ENCODE measurements around the gene KLHL26. TPM values are rescaled to one million over a fixed set of nuclear protein-coding genes. Genes with fewer than 3 reads are reported as not detected.

KLHL26 gene
- total and polyA plus RNA-seq, 2 of the 13 experiments (the other 11 are each of a cell fraction or from before 2014, with no cell fraction given), result 1.5 to 1.7 TPM

DNA sequence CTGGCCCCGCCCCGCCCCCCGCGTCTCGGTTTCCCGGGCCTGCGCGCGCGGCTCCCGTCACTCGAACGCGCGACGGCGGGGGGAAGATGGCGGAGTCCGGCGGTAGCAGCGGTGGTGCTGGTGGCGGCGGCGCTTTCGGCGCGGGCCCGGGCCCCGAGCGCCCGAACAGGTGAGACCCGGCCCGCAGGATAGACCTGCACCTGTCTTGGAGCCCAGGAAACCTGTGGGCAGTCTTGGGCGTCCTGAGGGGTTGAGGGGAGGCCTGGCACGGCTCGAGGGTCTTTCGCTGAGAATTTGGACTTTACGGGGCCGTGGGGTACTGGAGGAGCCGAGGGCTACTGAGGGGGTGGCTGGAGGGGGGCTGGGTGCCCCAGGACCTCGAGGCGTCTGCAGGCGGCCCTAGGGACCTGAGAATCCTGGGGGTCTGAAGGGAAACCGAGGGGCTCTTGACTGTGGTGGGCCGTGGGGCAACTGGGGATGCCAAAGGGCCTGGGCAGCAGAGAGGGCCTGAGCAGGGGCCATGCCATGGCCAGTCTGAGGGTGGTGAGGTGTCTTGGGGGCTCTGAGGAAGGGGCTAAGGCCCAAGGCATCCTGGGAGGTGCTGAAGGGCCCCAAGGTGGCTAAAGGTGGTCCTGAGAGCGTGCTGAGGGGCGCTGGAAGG, at the start of gene KLHL26 (continued):
- TF ChIP-seq, protein P1, sequence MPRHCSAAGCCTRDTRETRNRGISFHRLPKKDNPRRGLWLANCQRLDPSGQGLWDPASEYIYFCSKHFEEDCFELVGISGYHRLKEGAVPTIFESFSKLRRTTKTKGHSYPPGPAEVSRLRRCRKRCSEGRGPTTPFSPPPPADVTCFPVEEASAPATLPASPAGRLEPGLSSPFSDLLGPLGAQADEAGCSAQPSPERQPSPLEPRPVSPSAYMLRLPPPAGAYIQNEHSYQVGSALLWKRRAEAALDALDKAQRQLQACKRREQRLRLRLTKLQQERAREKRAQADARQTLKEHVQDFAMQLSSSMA (CRISPR knock-in tag; IDR thresholded peaks at IDR 0.05), result no peak
- TF ChIP-seq ELF4 (CRISPR knock-in tag; IDR thresholded peaks at IDR 0.05; ENCODE audit: borderline replicate concordance), result no peak
- TF ChIP-seq, protein P2, sequence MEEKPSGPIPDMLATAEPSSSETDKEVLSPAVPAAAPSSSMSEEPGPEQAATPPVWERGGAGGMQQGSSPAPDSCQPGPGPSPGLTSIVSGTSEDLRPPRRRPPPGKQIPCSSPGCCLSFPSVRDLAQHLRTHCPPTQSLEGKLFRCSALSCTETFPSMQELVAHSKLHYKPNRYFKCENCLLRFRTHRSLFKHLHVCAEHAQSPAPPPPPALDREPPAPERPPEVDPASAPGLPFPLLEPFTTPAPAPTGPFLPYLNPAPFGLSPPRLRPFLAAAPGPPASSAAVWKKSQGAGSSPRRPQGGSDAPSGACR (CRISPR knock-in tag; IDR thresholded peaks at IDR 0.05), result no peak
- TF ChIP-seq, protein P3, sequence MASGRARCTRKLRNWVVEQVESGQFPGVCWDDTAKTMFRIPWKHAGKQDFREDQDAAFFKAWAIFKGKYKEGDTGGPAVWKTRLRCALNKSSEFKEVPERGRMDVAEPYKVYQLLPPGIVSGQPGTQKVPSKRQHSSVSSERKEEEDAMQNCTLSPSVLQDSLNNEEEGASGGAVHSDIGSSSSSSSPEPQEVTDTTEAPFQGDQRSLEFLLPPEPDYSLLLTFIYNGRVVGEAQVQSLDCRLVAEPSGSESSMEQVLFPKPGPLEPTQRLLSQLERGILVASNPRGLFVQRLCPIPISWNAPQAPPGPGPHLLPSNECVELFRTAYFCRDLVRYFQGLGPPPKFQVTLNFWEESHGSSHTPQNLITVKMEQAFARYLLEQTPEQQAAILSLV (CRISPR knock-in tag; IDR thresholded peaks at IDR 0.05; ENCODE audit: borderline replicate concordance), result no peak
- TF ChIP-seq AGO1 (IDR thresholded peaks at IDR 0.05; ENCODE audit: low read depth, low read length, poor library complexity, severe bottlenecking), result no peak
- TF ChIP-seq, protein P4, sequence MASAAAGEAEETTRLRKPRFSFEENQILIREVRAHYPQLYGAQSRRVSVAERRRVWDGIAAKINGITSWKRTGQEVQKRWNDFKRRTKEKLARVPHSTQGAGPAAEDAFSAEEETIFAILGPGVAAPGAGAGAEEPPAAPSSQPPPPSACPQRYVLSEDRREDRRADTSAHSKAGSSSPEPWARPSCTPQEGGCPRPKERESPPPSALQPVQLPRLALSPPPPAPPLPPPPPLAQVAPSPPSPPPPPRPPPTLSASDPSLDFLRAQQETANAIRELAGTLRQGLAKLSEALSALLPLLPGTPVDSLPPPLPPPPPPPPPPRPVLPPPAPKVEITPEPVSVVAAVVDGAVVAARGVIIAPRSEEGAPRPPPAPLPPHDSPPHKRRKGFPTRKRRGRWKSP (CRISPR knock-in tag; IDR thresholded peaks at IDR 0.05), result 0 out of 2 replicates have a peak, but pooled peaks have one; percentile 18
- TF ChIP-seq ASH2L (IDR thresholded peaks at IDR 0.05; ENCODE audit: insufficient read length, low read depth, low read length), result peak; percentile 55
- TF ChIP-seq ZNF34 (CRISPR knock-in tag; IDR thresholded peaks at IDR 0.05; ENCODE audit: borderline replicate concordance), result no peak
- TF ChIP-seq PHF20 (CRISPR knock-in tag; IDR thresholded peaks at IDR 0.05), result no peak
- no peak for TF ChIP-seq NR2F6 (IDR thresholded peaks at IDR 0.05)
- TF ChIP-seq NR2F6 (CRISPR knock-in tag; IDR thresholded peaks at IDR 0.05), result no peak
- TF ChIP-seq RFXANK (CRISPR knock-in tag; IDR thresholded peaks at IDR 0.05), result no peak
- 0 out of 2 replicates have a peak, but pooled peaks have one; percentile 26 for TF ChIP-seq REPIN1 (CRISPR knock-in tag; IDR thresholded peaks at IDR 0.05; ENCODE audit: borderline replicate concordance, low read depth)
- TF ChIP-seq ETV5 (CRISPR knock-in tag; IDR thresholded peaks at IDR 0.05; ENCODE audit: borderline replicate concordance), result no peak
- TF ChIP-seq, protein P5, sequence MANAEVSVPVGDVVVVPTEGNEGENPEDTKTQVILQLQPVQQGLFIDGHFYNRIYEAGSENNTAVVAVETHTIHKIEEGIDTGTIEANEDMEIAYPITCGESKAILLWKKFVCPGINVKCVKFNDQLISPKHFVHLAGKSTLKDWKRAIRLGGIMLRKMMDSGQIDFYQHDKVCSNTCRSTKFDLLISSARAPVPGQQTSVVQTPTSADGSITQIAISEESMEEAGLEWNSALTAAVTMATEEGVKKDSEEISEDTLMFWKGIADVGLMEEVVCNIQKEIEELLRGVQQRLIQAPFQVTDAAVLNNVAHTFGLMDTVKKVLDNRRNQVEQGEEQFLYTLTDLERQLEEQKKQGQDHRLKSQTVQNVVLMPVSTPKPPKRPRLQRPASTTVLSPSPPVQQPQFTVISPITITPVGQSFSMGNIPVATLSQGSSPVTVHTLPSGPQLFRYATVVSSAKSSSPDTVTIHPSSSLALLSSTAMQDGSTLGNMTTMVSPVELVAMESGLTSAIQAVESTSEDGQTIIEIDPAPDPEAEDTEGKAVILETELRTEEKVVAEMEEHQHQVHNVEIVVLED (CRISPR knock-in tag; IDR thresholded peaks at IDR 0.05; ENCODE audit: borderline replicate concordance), result no peak
- TF ChIP-seq, protein P6, sequence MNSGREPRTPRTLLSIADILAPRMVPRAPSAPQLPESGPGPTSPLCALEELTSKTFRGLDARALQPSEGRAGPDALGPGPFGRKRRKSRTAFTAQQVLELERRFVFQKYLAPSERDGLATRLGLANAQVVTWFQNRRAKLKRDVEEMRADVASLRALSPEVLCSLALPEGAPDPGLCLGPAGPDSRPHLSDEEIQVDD (CRISPR knock-in tag; IDR thresholded peaks at IDR 0.05; ENCODE audit: borderline replicate concordance), result no peak
- peak; percentile 6 for TF ChIP-seq HNRNPLL (IDR thresholded peaks at IDR 0.05; ENCODE audit: low read depth, low read length, poor library complexity, severe bottlenecking)
- TF ChIP-seq, protein P7, sequence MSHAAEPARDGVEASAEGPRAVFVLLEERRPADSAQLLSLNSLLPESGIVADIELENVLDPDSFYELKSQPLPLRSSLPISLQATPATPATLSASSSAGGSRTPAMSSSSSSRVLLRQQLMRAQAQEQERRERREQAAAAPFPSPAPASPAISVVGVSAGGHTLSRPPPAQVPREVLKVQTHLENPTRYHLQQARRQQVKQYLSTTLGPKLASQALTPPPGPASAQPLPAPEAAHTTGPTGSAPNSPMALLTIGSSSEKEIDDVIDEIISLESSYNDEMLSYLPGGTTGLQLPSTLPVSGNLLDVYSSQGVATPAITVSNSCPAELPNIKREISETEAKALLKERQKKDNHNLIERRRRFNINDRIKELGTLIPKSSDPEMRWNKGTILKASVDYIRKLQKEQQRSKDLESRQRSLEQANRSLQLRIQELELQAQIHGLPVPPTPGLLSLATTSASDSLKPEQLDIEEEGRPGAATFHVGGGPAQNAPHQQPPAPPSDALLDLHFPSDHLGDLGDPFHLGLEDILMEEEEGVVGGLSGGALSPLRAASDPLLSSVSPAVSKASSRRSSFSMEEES (CRISPR knock-in tag; IDR thresholded peaks at IDR 0.05), result no peak
- TF ChIP-seq YEATS2 (CRISPR knock-in tag; IDR thresholded peaks at IDR 0.05; ENCODE audit: borderline replicate concordance), result no peak
- TF ChIP-seq ZNF562 (CRISPR knock-in tag; IDR thresholded peaks at IDR 0.05; ENCODE audit: borderline replicate concordance), result no peak
- TF ChIP-seq HDAC1 (CRISPR knock-in tag; IDR thresholded peaks at IDR 0.05), result no peak
- no peak for TF ChIP-seq MIER2 (CRISPR knock-in tag; IDR thresholded peaks at IDR 0.05)
- TF ChIP-seq ZNF839 (CRISPR knock-in tag; IDR thresholded peaks at IDR 0.05; ENCODE audit: borderline replicate concordance), result no peak
